ENCODE data around the gene ARAF. TPM values are rescaled to one million over a fixed set of nuclear protein-coding genes. Genes with fewer than 3 reads are reported as not detected.

ARAF gene
- total and polyA plus RNA-seq, 2 of the 8 experiments (the other 6 are each of a cell fraction or from before 2014, with no cell fraction given), result 39.0 to 45.2 TPM

- no peak for TF ChIP-seq GABPA (IDR thresholded peaks at IDR 0.05; ENCODE audit: borderline replicate concordance, insufficient read depth, low read length)
- TF ChIP-seq SP1 (IDR thresholded peaks at IDR 0.05; ENCODE audit: low read depth, low read length), result peak; percentile 95
- peak; percentile 39; the same call in 1 of the 2 replicates for TF ChIP-seq CREB1 (IDR thresholded peaks at IDR 0.05)
- TF ChIP-seq ASH2L (IDR thresholded peaks at IDR 0.05; ENCODE audit: low read length), result peak; percentile 76
Measured at GRCh38 chrX:47560934-47561658, at the start of gene ARAF (continued).

All from H1 (cell line).